ENCODE results near the gene LTC4S.

LTC4S gene

DNA sequence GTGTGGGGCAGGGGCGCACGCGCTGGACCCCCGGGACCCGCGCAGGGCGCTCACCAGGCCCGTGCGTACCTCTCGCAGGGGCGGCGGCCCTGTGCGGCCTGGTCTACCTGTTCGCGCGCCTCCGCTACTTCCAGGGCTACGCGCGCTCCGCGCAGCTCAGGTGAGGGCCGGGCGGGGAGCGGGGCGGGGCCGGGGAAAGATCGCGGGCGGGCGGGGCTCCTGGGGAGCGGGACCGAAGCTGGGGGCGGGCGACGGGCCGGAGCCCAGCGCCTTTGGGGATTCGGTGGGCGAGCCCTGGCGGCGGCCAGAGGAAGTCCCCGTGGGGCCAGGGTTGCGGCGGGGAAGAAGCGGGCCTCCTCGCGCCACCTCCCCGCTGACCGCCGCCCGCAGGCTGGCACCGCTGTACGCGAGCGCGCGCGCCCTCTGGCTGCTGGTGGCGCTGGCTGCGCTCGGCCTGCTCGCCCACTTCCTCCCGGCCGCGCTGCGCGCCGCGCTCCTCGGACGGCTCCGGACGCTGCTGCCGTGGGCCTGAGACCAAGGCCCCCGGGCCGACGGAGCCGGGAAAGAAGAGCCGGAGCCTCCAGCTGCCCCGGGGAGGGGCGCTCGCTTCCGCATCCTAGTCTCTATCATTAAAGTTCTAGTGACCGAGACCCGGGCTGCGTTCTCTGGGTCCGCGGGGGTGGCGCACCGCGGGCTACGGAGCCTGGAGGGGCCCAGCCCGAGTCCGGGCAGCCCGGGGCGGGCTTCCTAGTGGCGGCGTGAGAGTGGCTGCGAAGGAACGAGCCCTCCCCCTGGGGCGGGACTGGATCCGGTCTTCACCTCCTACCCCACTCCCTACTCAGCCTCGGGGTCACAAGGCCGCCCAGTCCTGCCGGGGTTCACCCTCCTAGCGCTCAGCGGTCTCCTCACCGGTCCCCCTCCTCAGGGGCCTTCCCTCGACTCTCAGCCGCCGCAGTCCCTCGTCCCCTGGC, 2.4 kb downstream of the LTC4S start:
- DNase-seq, result peak; percentile 79

DNA sequence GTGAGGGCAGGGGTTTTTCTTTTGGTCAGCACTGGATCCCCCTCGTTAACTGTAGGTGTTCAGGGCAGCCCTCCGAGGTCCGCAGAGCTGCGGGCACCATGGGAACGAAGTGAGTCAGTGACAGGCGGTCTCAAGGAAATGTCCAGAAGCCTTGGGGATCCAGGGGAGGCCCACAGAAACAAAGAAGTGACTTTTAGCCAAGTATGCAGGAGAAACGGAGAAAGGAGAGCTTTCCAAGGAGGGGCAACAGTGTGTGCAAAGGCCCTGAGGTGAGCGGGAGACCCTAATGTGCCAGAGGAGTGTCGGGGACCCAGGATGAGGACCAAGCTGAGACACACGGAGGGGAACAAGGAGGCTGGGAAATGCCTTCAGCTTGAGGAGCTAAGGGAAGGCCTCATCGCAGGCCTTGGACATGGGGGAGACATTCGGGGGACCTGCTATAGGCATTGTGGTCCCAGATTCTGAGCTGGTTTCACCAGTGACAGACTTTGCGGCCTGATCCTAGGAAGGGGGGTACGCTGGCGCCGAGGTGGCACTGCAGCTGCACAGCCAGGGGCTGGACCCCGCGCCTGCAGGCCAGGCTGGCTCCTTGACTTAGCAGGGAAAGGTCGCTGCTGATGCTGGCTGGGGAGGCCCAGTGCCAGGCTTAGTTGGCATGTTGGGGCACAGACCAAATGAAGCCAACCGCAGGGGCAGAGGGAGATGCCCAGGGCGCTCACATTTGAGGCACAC, 3.3 kb downstream of the LTC4S start:
- no peak for DNase-seq

DNA sequence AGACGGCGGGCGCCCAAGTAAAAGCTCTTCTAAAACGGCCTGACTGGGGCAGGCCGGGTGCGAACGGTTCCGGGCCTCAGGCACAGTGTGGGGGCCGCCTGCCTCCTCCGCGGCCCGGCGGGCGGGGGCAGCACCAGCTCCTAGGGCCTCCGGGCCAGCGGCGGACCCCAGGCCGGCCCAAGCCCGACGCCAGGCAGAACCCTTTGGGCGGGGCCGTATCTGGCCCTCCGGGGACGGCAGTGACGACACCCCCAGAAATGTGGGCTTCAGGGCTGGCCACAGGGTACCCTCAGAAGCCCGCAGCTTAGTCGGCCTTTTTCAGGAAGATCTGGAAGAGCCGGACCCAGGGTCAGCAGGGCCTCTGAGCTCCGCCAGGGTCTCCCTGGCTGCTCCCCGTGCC, 4.0 kb downstream of the LTC4S start:
- no peak for DNase-seq

DNA sequence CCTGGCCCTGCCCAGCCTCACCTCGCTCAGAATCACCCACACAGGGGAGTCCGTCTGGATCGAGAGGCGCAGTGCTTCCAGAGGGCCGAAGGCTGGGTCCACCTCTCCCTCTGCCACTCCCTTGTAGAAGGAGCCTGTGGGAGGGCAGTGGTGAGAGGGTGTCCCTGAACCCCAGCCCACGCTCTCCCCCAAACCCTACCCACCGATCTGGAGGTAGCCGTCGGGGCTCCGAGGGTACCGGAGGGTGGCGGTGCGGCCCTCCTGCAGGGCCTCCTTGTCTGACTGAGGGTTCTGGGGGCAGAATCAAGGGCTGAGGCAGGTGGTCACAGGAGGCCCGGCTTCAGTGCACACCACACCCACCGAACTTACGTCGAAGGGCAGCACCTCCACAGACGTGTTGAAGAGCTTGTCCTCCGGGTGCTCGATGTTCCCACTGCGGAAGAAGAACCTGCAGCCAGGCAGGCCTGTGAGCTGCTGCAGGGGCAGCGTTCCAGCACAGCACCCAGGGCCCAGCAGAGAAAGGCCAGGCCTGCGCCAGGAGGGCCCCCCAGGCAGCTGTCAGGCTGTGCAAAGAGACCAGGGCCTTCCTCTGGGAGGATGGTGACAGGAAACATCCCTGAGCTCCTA, 4.5 kb downstream of the LTC4S start:
- DNase-seq, result no peak

DNA sequence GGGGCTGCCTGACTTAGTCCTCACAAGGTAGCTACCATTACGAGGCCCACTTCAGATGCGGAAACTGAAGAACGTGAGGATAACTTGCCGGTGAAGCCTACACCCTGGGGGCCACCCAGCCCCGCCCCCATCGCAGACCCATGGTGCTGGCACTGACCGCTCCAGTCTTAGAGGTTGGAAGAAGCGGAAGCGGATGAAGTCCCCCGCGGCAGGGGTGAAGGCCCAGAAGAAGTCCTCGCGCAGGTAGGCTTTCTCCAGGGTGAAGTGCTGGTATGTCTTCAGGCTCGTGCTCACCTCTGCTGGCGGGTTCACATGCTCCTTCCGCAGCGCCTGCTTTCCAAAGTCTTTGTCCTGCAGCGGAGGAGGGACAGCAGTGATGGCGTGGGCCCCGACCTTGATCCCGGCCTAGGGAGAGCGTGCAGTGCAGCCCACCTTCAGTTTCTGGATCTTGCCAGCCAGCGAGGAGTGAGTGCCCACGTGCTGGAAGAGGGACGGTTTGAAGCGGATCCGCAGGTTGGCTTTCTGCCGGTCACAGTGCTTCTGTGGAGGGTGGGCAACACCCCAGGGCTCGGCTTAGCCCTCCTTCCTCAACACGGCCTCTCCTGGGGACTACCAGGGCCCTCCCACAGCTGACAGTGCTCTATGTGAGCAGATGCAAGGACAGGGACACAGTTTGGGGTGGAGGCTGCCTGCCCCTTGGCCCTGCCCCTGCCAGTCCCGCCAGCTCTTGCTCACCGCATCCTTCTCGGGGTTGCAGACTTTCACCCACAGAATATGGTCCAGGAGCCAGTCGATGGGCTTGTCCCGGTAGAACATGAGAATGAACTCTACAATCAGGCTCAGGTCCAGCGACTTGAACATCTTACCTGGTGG, 5.2 kb downstream of the LTC4S start:
- no peak for DNase-seq

DNA sequence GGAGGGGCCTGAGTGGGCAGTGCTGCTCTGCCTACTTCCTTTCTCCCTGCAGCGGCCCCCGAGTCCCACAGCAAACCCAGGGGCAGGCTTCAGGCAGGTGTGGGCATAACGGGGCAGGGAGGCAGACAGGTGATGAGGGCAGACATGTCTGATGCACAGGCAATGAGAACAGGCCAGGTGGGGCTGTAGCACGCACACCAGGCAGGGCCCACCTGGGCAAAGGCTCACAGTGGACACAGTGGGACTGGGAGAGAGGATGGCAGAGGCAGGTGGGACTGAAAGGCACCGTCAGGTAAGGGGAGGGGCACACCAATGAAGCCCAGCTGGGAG, 5.8 kb downstream of the LTC4S start:
- DNase-seq, result no peak

DNA sequence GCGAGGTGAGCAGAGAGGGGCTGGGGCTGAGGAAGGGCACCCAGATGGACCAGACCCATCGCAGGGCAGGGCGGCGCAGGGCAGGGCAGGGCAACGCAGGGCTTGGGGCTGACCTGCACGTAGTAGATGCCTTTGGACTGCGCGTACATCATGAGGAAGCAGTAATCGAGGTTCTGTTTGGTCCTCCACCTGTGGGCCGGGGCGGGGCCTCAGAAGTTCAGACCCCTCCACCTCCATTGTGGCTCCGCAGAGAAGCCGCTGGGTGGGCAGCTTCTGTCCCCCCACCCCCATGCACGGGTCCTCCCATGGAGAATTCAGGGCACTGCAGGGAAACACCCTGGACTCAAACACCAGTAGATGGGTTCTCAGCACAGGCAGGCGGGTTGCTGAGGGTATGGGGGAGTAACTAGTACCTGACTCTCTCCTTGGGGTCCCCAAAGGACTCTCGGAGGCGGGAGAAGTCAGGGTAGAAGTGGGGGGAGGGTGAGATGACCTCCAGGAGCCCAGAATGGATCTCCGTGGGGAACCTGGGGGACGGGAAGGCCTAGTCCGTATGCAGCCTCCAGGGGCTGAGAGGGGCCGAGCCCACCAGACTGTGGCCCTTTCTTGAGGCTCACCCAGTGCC, 6.4 kb downstream of the LTC4S start:
- no peak for DNase-seq

DNA sequence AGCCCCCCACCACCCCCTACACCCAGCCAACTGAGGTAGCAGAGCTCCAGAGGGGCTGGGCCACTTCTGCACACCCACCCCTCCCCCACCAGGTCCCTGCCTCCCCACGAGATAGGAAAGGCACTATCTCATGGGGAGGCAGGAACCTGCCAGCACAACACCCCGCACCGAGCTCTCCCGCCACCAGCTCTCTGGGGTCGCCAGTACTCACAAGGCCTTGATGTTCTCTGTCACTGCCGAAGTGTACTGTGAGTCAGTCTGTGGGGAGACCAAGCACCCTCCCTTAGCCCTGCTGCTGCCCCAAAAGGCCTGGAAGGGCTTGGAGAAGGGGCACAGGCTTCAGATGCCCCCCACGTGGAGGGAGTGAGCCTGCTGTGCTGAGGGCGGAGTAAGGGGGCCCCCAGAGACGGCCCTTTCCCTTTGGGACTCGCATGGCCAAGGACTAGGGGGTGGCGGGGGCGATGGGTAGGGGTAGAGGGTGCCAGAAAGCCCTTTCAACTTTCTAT, 7.0 kb downstream of the LTC4S start:
- DNase-seq, result no peak

DNA sequence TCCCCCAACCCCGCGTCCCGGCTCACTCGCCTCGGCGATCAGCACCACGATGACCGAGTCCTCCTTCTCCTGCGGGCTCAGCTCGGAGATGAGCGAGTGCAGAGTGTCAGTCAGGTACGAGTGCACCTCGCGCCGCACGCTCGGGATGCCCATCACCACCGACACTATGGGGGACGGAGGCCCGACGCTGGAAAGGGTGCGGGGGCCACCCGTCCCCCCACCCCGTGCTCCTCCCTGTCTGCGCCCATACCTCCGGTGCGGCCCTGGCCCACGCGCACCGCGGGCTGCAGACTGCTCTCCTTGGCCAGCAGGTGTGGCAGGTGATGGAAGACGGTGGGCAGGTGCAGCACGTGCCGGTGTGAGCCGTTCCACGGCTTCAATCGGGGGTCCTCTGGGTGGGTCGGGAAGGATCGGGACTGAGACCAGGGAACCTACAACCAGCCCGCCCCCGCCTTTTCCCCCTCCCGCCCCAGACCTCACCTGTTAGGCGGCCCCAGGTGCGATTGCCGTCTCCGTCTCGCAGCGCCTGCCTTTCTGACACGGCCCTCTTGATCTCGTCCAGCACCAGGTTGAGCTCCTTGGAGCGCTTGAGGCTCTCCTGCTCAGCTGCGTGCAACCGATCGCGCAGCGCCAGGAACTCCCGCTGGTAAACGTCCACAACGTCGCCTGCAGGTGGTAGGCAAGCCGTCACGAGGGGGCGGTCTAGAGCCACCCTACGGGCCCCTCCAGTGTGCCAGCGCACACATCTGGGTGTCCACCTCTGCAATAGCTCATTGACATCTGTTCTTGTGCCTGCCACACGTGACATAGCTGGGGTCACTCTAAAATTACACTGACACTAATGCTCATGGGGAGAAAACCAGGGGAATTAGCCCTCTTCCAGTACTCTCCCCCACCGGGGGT, 7.8 kb downstream of the LTC4S start:
- no peak for DNase-seq

DNA sequence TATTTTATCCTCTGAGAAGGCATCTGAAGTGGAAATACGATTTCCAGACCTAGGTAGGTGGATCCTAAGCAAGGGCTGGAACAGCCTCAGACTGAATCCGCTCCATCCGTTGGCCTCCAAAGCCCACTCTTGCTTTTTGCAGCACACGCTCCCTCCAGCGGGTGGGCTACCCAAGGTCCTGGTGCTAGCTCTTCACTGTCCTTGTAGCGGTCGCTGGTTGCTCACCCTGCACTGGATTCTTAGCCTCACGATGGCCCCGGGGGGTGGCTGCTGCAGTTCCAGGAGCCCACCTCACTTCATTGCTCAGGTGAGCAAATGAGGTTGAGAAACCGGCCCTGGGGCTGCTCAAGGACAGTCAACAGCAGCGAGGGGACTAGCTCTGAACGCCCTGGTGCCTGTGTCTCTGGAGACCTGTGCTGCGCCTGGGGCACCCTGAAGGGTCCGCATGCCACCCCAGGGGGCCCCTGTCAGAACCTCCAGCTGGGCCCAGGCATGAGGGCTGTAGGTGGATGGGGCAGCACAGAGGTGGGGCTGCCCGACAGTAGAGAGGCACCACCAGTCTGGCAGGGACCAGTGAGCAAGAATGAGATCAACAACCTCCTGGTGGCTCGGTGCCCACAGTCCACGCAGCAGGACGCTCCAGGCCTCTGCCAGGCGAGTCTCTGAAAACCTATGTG, 8.6 kb downstream of the LTC4S start:
- no peak for DNase-seq

DNA sequence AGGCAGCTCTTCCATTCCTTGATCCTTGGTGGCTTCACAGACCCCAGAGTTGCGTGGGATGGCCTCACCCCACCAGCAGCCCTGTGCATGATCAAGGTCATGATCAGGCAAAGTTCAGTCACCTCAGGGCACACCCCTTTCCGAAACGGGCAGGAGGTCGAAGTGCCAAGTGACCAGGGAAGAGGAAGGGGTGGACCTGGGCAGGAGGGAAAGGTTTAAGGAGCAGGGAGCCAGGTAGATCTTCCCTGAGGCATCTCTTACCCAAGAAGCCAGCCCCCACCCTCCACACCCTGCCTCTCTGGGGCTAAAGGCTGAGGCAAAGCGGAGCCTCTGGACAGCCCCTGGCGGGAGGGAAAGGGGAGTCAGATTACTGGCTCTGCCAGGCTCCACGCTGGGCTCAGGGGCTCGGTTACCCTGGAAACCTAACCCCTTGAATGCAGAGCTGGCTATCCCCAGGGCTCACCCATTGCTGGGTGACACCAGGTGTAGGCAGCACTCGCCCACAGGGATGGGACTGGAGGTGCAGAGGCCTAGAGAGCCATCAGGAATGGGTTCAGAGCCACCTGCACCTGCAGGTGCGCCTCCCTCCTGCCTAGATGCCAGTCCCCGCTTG, 9.3 kb downstream of the LTC4S start:
- no peak for DNase-seq

DNA sequence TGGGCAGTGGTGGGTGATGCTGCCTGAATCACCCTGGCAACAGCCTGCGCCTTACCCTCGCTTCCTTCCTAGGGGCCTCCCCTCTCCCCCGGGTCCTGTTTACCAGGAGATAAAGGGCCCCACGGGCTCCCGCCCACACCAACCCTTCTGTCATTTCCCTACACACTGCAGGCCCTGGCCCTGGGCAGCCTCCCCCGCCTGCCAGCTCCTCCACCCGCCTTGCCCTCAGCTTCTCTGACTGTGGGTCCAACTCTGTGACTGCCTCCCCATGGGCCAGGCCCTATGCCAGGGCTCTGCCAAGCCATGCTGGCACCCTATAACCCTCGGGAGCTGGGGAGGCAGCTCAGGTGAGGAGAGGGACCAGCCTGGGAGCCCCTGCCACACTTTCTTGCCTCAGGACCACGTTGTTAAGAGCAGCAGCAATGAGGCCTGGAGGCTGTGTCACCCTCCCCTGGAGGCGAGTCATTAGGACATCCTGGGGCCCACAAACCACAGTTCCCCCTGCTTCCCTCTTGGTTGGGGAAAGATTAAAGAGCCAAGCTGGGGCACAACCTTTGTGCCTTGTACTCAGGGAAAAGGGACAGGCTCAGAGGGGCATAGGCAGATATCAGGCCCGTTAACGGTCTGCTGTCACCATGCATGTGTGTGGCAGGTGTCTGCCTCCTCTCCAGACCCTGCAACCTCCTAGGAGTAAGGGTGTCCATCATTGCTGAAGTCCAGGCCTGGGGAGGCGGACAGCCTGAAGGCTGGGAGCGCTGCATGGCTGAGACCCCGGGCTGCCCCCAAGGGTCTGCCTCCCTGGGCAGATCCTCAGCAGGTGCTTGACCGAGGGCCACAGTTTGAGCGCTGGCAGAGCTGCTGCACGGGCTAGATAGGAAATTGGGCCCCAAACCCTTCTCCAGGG, 10.1 kb downstream of the LTC4S start:
- no peak for DNase-seq

DNA sequence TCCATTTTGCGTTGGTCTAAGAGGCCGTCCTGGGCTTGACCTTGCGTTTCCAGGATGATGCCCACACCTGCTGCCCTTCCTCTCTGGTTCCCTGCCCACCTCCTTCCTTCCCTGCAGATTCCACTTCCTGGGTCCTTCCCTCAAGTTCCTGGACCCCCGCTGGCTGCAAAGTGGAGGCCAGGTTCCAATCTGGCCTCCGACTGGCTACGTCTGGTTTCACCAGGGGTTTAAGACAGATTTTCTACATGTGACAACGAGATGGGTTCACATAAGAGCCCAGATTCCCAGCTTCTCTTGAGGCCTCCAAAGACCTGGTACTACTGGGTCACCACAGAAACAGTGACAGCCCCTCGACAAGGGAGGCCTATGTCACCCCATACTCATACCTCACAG, 10.8 kb downstream of the LTC4S start:
- no peak for DNase-seq

DNA sequence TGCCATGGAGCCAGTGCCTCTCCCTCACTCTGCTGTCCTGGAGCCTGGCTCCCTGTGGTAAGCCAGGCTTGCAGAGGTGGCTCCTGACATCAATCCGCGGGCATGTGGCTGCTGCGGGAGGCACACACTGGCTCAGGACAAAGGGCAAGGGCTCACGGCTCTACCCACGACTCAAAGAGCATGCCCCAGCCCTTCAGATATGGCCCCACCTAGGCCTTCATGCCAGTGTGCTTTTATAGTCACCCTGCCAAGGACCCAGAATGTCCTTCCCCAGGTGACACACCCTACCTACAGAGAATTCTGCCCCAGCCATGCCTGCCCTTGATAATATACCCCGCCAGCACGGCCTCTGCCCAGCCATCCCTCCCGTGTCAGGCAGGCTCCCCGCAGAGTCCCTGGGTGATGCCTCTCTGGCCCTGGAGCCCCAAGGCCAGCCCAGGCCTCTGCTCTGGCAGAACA, 11.3 kb downstream of the LTC4S start:
- no peak for DNase-seq

DNA sequence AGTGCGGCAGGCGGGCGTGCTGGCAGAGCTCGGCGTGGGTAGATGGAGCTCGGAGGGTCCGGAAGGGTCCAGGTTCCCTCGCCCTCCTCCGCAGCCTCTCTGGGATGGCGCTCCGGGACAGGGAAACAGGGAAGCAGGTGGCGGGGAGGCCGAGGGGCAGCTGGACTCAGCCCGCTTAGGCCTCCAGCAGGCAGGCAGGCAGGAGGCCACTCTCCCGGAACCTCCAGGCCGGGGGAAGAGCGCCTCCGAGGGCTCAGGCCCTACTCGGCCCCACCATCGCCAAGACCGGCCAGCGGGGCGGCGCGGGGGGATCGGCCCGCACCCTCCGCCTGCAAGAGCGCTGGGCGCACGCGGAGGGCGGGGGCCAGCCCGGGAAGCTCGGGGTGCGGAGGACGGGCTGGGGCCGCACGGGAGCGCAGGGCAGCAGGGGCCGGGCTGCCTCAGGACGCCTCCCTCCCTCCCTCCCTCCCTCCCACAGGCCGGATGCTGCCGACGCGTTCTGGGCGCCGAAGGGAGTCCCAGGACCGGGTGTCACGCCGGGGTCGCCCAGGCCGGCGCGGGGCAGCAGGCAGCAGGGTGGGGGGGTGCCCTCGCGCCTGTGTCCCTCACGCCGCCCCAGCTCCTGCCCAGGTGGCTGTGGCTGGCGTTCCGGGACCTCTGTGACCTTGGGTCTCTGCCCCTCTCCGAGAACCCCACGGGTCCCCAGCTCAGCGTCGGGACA, 11.9 kb downstream of the LTC4S start:
- no peak for DNase-seq

DNA sequence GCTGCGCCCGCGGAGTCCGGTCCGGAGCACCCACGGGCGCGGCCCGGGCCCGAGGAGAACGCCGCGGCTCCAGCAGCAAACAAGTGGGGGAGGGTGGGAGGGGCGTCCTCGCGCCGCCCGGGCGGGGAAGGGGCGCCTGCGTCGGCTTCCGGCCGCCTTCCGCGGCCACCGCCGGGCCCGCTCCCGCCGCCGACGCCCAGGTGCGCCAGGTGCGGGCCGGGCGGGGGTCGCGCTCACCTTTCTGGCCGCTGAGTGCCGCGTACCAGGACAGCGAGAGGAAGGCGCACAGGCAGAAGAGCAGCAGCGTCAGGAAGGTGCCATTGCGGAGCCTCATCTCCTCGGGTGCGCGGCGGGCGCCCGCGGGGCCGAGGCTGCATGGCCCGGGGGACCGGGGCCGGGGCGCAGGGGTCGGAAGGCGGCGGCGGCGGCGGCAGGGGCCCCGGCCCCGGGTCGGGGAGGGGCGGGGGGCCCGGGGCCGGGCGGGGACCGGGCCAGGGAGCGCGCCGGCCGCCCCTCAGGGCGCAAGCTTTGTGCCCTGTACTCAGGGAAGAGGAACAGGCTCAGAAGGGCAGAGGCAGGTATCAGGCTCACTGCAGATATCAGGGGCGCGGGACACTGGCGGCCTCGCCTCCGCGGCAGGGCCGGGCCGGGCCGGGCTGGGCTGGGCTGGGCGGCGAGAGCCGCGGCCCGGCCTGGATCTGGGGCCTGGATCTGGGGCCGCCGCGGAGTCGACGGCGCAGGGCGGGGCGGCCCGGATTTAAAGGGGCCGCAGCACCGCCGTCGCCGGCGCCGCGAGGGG, 12.7 kb downstream of the LTC4S start, which contains the start of gene MGAT4B:
Gene MGAT4B, minus strand, starts transcription at position 617 of the 799 bp plus-strand sequence. Its CDS starts 283 bp downstream, at position 334.
- DNase-seq, result peak; percentile 60

All from NCI-H774 (cell line).